Adrenal gland (tissue), 5 donors: ENCODE data around the gene CCSER1.

Source experiments
- POLR2A ChIP-seq, 2 donors: fragments of 450-650 bp; IDR thresholded peaks; one replicate each; pipeline ENCODE4 v1.6.1; 2017; ENCODE audit warnings: antibody characterized with exemption in 2 of 2, mild to moderate bottlenecking in 2 of 2, moderate library complexity in 1 of 2
- TF ChIP-seq, protein P1 (sequence below), 6 experiments: fragments of 450-650 bp in 4 of 6; fragments of 200-600 bp in 2 of 6; sonication (generic) in 1 of 6; IDR thresholded peaks; 1 replicate in 5 of 6; 2 replicates in 1 of 6; pipeline versions ENCODE4 v1.5.1 to v1.8.0; 2016 to 2021; ENCODE audit warnings: antibody characterized with exemption in 6 of 6, mild to moderate bottlenecking in 2 of 6, moderate library complexity in 1 of 6
- donor health status: DM: no; HTN: no; CAD: no.

DNA sequence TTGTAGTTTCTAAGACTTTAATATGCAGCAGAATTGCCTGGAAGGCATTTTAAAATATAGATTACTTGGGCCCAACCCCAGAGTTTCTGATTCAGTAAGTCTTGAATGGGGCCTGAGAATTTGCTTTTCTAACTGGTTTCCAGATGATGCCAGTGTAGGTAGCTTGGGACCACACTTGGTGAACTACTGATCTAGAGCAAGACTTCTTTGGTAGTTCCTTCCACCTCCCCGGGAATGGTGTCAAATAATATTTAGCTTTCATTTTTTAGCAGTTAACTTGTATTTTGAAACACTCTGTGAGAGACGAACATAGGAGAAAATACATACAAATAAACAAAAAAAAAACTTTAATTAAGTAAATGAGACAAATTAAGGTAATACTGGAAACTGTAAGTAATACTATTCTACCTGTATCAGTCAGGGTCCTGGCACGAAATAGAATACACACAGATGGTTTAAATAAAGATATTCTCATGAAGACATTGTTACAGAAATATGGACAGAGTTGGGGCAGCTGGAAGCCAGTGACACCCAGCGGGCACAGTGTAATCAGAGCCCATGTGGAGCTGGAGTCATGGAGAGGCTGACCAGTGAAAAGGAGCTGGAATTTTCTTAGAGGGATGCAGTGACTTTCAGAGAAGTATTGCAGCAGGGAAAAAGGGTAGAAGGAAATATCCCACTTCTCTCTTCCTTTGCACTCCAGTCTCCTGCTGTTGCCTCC is 905.7 kb downstream of the CCSER1 start:
- no peak for TF ChIP-seq POLR2A (IDR thresholded peaks at IDR 0.05)
- TF ChIP-seq, protein P1, sequence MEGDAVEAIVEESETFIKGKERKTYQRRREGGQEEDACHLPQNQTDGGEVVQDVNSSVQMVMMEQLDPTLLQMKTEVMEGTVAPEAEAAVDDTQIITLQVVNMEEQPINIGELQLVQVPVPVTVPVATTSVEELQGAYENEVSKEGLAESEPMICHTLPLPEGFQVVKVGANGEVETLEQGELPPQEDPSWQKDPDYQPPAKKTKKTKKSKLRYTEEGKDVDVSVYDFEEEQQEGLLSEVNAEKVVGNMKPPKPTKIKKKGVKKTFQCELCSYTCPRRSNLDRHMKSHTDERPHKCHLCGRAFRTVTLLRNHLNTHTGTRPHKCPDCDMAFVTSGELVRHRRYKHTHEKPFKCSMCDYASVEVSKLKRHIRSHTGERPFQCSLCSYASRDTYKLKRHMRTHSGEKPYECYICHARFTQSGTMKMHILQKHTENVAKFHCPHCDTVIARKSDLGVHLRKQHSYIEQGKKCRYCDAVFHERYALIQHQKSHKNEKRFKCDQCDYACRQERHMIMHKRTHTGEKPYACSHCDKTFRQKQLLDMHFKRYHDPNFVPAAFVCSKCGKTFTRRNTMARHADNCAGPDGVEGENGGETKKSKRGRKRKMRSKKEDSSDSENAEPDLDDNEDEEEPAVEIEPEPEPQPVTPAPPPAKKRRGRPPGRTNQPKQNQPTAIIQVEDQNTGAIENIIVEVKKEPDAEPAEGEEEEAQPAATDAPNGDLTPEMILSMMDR (IDR thresholded peaks at IDR 0.05): no peak
